ENCODE measurements around the gene IQGAP3.

Gene IQGAP3

GRCh38 chr1:156572663-156573018 lies 276 bp upstream of the IQGAP3 start:
- DNase-seq (ENCODE audit: low read depth), result no peak

GRCh38 chr1:156571261-156571852 lies 1.0 kb downstream of the IQGAP3 start:
- peak; percentile 85 for DNase-seq (ENCODE audit: low read depth)

- no peak for DNase-seq (ENCODE audit: low read depth)
These were observed 5.9 kb downstream of the IQGAP3 start for GRCh38 chr1:156566436-156566835.

DNA sequence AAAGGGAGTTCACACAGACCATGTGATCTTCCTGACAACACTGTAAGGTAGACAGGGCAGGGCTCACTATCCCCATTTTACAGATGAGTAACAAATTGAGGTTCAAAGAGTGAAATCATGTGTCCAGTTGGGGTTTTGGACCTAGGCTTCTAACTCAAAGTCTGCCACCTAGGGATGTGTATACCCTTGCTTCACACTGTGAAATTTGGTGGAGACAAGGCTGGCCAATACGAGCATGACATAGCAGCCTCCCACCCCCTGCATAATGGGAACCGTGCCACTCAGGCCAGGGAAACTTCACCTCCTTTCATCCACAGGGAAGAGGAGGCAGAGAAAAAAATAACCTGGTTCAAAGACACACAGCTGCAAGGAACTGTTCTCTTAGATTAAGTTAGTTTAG lies 6.8 kb downstream of the IQGAP3 start:
- no peak for DNase-seq (ENCODE audit: low read depth)

- DNase-seq (ENCODE audit: low read depth), result no peak
These were observed 11.7 kb downstream of the IQGAP3 start for GRCh38 chr1:156560585-156561163.

DNA sequence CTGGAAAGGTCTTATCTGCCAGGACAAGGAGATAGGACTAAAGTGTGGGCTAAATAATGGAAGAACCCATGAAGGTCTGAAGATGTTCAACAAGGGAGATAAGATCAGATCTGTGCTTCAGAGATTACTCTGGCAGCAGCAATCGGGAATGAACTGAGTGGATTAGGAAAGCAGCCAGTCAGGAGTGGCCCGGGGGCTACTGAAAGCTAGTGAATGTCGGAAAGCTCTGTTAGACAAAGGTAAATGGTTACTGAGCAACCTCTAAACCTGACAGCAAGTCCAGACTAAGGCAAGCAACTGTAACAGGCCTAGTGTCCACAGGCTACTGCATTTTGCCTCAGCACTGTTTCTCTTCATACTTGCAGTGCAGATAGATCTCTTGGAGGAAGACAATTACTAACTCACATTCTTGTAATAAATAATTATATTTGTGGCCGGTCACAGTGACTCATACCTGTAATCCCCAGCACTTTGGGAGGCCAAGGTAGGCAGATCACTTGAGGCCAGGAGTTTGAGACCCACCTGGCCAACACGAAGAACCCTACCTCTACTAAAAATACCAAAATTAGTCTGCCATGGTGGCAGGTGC lies 12.5 kb downstream of the IQGAP3 start:
- no peak for DNase-seq (ENCODE audit: low read depth)

GRCh38 chr1:156559086-156559796 lies 13.1 kb downstream of the IQGAP3 start:
- no peak for DNase-seq (ENCODE audit: low read depth)

- no peak for DNase-seq (ENCODE audit: low read depth)
These were observed 16.0 kb downstream of the IQGAP3 start for GRCh38 chr1:156556354-156556753.

GRCh38 chr1:156555715-156556114 lies 16.6 kb downstream of the IQGAP3 start:
- no peak for DNase-seq (ENCODE audit: low read depth)

DNA sequence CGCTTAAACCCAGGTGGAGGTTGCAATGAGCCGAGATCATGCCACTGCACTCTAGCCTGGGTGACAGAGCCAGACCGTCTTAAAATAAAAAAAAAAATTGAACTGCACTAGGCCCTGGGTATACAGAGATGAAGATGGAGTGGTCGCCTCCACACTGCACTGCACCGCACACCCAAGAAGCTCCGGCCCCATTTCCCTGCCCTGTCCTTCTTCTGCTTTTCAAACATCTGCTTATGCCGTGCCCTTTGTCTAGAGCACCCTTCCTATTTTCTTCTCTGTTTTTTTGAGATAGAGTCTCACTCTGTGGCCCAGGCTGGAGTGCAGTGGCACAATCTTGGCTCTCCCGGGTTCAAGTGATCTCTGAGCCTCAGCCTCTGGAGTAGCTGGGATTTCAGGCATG lies 17.4 kb downstream of the IQGAP3 start:
- no peak for DNase-seq (ENCODE audit: low read depth)

GRCh38 chr1:156553860-156554485 lies 18.4 kb downstream of the IQGAP3 start:
- DNase-seq (ENCODE audit: low read depth), result no peak

- DNase-seq (ENCODE audit: low read depth), result peak; percentile 13
These were observed 19.4 kb downstream of the IQGAP3 start for GRCh38 chr1:156552937-156553336.

DNA sequence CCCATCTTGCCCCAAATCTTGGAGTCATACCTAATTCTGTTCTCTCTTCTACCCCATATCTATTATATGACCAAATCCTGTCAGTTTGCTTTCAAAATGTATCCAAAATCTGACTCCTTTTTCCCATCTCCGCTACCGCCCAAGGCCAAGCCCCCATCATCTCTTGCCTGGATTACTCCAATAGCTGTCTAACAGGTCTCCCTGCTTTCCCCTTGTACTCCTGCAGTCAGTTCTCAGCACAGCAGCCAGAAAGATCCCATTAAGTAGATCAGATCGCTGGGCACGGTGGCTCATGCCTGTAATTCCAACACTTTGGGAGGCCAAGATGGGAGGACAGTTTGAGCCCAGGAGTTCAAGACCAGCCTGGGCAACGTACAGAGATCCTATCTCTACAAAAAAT lies 19.8 kb downstream of the IQGAP3 start:
- no peak for DNase-seq (ENCODE audit: low read depth)

DNA sequence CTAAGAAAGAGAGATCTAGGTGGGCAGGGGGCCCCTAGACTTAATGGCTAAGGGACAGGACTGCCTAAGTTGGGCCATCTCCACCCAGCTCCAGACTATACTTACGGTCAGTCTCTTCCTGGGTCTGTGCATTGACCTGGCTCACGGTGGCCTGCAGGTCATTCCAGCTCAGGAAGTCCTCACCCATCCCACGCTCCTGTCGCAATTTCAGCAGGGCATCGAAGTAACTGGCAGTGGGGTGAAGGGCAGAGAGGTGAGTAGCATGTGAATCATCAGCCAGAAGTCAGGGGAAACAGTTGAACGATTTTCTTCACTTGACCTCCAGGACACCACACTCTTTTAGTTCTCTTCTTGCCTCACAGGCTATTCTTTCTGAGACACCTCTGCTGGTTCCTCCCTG lies 20.5 kb downstream of the IQGAP3 start:
- peak; percentile 62 for DNase-seq (ENCODE audit: low read depth)

DNA sequence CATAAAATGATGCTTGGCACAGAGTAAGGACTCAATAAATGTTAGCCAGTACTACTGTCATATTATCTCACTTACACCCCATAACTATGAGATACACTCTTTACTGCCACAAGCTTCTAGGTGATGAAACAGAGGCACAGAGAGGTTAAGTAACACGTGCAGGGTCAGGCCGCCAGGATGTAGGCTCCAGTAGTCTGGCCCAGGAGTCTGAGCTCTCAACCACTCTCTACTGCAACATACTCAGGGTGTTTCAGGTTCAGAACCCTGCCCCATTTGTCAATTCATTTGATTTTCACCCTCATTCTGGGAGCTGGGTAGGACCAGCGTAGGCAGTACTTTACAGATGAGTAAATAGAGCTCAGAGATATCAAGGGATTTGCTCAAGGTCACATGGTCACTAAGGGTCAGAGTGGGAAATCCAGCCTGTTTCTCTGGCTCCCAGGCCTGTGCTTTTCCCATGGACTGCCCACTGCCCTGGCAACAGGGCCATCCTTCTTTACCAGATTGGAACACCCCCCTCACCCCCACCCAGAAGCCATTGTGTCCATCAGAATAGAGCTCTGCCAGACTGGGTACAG lies 21.2 kb downstream of the IQGAP3 start:
- peak; percentile 14 for DNase-seq (ENCODE audit: low read depth)

DNA sequence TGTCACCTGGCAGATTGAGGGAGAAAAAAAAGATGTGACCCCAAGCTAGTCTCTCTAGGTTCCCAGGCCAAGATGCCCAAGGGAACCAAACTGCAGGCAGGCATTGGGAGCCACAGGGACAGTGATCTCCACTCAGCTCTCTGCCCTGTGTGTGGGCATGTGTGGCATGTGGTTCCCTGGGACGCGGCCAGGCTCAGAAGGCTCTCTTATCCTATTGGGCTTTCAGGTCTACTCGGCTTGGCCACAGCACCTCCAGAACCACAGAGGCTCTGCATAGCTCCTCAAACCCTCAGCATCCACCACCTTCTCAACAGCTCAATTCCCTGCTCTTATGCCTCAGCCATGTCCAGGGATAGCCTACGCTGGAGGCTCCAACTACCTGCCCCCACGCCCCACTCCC lies 22.0 kb downstream of the IQGAP3 start:
- no peak for DNase-seq (ENCODE audit: low read depth)

GRCh38 chr1:156549831-156550230 lies 22.5 kb downstream of the IQGAP3 start:
- no peak for DNase-seq (ENCODE audit: low read depth)

GRCh38 chr1:156549390-156549789 lies 23.0 kb downstream of the IQGAP3 start:
- no peak for DNase-seq (ENCODE audit: low read depth)

DNA sequence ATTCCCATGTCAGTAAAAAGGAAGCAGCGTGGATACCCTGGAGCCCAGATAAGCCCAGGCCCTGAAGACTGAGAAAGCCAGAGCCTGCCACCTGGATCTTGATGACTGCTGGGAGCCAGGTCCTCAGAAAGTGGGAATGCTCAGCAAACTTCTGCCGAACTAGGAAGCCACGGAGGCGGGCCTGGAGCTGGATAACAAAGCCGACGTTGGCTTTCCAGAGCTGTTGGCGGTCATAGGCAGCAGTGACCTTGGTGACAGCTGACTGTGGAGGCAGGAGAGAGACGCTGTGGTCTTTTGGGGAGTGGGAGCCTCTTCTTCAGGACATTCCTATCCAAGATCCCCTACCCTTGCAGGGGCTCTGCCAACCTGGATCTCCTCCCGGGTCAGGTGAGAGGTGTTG lies 24.4 kb downstream of the IQGAP3 start:
- no peak for DNase-seq (ENCODE audit: low read depth)

DNA sequence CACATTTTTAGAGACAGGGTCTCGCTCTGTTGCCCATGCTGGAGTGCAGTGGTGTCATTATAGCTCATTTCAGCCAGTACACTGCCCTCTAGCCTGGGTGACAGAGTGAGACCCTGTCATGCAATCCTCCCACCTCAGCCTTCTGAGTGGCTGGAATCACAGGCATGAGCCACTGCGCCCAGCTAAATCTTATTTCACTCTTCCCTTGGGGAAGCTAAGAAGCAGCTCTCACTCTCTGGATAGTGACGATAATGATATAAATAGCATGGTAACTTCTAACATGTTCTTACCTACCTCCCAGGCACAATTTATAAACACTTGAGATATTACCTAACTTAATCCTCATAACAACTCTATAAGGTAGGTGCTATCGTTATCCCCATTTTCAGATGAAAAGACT lies 24.9 kb downstream of the IQGAP3 start:
- no peak for DNase-seq (ENCODE audit: low read depth)

GRCh38 chr1:156546267-156546666 lies 26.1 kb downstream of the IQGAP3 start:
- no peak for DNase-seq (ENCODE audit: low read depth)

GRCh38 chr1:156544592-156545102 lies 27.7 kb downstream of the IQGAP3 start:
- no peak for DNase-seq (ENCODE audit: low read depth)
